ENCODE results near the gene ATXN1. TPM values are rescaled to one million over a fixed set of nuclear protein-coding genes. Genes with fewer than 3 reads are reported as not detected.
"Not testable (repeated sequence)": the region's sequence is repeated elsewhere in the genome, so short reads cannot be mapped to it uniquely, and the experiment has no call there.

The ATXN1 gene
- total RNA-seq, 1 experiment from 2014 or later: 25.6 TPM

- CTCF ChIA-PET: no interaction called here
- DNase-seq (ENCODE audit: low spot score): no peak
- no peaks in the 10 kb centered on the region for H3K27me3 ChIP-seq (replicated peaks; ENCODE audit: insufficient read depth, low read depth, low read length, poor library complexity)
- H3K4me1 ChIP-seq (ENCODE audit: insufficient read depth, low read length, poor library complexity, severe bottlenecking): no peaks in the 10 kb centered on the region
- POLR2A ChIA-PET (ENCODE audit: low non-redundant PET): no interaction called here
- H3K4me3 ChIP-seq (ENCODE audit: low read depth, low read length, poor library complexity, severe bottlenecking): no peak overlapping the region
- H3K9me3 ChIP-seq (ENCODE audit: low read depth, low read length, poor library complexity, severe bottlenecking): no peaks in the 10 kb centered on the region
- BruUV-seq (replicated peaks): no TSS peak
- intact Hi-C loops (cut with micrococcal nuclease; ENCODE audit: unreplicated experiment): no loop called here
- no peak for TF ChIP-seq CTCF (conservative IDR thresholded peaks at IDR 0.05; ENCODE audit: low read depth, low read length)
- no peak for TF ChIP-seq EZH2 (IDR thresholded peaks at IDR 0.05; ENCODE audit: borderline replicate concordance, low read depth, low read length, poor library complexity, severe bottlenecking)
- H3K36me3 ChIP-seq (ENCODE audit: insufficient read depth, low read length, poor library complexity, severe bottlenecking): no peaks in the 10 kb centered on the region
- H3K27ac ChIP-seq (ENCODE audit: low read depth, low read length, poor library complexity, severe bottlenecking): no peak overlapping the region
Observed at GRCh38 chr6:16270178-16270794, 491.0 kb downstream of the ATXN1 start.

- POLR2A ChIA-PET (ENCODE audit: low non-redundant PET); DNase-seq (ENCODE audit: low spot score); H3K36me3 ChIP-seq (ENCODE audit: insufficient read depth, low read length, poor library complexity, severe bottlenecking); H3K4me3 ChIP-seq (ENCODE audit: low read depth, low read length, poor library complexity, severe bottlenecking); H3K27ac ChIP-seq (ENCODE audit: low read depth, low read length, poor library complexity, severe bottlenecking); CTCF ChIA-PET; intact Hi-C loops (cut with micrococcal nuclease; ENCODE audit: unreplicated experiment); H3K9me3 ChIP-seq (ENCODE audit: low read depth, low read length, poor library complexity, severe bottlenecking); BruUV-seq (replicated peaks); H3K4me1 ChIP-seq (ENCODE audit: insufficient read depth, low read length, poor library complexity, severe bottlenecking); H3K27me3 ChIP-seq (replicated peaks; ENCODE audit: insufficient read depth, low read depth, low read length, poor library complexity): not testable (repeated sequence)
Observed at GRCh38 chr6:16269442-16270070, 491.7 kb downstream of the ATXN1 start.

GRCh38 chr6:16267428-16268263, 493.6 kb downstream of the ATXN1 start:
- H3K9me3 ChIP-seq (ENCODE audit: low read depth, low read length, poor library complexity, severe bottlenecking): no peaks in the 10 kb centered on the region
- no peak for DNase-seq (ENCODE audit: low spot score)
- no TSS peak for BruUV-seq (replicated peaks)
- POLR2A ChIA-PET (ENCODE audit: low non-redundant PET): no interaction called here
- intact Hi-C loops (cut with micrococcal nuclease; ENCODE audit: unreplicated experiment): no loop called here
- TF ChIP-seq EZH2 (IDR thresholded peaks at IDR 0.05; ENCODE audit: borderline replicate concordance, low read depth, low read length, poor library complexity, severe bottlenecking) (no peak), CTCF (conservative IDR thresholded peaks at IDR 0.05; ENCODE audit: low read depth, low read length) (no peak)
- no peak overlapping the region for H3K4me3 ChIP-seq (ENCODE audit: low read depth, low read length, poor library complexity, severe bottlenecking)
- no peaks in the 10 kb centered on the region for H3K4me1 ChIP-seq (ENCODE audit: insufficient read depth, low read length, poor library complexity, severe bottlenecking)
- no peaks in the 10 kb centered on the region for H3K36me3 ChIP-seq (ENCODE audit: insufficient read depth, low read length, poor library complexity, severe bottlenecking)
- CTCF ChIA-PET: no interaction called here
- no peaks in the 10 kb centered on the region for H3K27me3 ChIP-seq (replicated peaks; ENCODE audit: insufficient read depth, low read depth, low read length, poor library complexity)
- H3K27ac ChIP-seq (ENCODE audit: low read depth, low read length, poor library complexity, severe bottlenecking): no peak overlapping the region
